ENCODE data around the gene CCDC121.

CCDC121 gene, protein sequence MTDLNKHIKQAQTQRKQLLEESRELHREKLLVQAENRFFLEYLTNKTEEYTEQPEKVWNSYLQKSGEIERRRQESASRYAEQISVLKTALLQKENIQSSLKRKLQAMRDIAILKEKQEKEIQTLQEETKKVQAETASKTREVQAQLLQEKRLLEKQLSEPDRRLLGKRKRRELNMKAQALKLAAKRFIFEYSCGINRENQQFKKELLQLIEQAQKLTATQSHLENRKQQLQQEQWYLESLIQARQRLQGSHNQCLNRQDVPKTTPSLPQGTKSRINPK

GRCh38 chr2:27628767-27629709 lies at the start of gene CCDC121, which contains the start of gene GPN1:
TSS of gene CCDC121 (minus strand) at chr2:27629012. CDS start at chr2:27627799, 1,213 bp downstream.
TSS of gene GPN1 (plus strand) at chr2:27629050. CDS start at chr2:27629059, 9 bp downstream.
- ATAC-seq (peak; percentile 97), DNase-seq (peak; percentile 94)

DNA sequence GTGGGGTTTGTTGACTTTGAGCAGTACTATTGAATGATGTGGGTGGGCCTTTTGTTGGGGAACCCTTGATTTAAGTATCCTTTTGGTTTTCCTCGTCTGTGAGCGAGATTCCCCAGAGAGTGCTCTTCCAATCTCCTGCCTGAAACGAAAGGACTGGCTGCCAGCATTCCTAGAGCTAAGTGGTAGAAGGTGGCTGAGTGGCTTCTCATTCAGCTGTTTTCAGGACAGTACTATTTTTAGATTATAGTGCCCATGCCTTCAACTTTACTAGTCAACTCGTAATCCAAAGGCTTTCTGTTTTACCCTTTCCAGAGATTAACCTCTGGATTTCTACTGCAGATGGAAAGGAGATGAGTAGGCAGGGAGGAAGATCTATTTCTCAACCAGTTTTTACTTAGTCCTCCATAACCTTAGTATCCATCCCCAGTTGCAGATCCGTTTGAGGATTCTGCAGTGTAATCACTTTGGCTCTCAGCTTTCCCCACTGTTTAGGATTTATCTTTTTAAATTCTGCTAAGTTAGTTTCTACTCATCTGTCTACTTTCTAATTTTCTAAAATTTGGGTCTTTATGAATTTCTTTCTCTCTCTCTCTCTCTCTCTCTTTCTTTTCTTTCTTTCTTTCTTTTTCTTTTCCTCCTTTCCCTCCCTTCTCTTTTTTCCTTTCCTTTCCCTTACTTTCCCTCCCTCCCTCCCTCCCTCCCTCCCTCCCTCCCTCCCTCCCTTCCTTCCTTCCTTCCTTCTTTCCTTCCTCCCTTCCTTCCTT lies 44.1 kb upstream of the CCDC121 start:
- no peak for DNase-seq
- no peak for ATAC-seq

- DNase-seq = no peak
- no peak for ATAC-seq
These were observed 42.4 kb upstream of the CCDC121 start for GRCh38 chr2:27671235-27671634.

- DNase-seq = no peak
- ATAC-seq = no peak
These were observed 38.6 kb upstream of the CCDC121 start for GRCh38 chr2:27667446-27667845.

DNA sequence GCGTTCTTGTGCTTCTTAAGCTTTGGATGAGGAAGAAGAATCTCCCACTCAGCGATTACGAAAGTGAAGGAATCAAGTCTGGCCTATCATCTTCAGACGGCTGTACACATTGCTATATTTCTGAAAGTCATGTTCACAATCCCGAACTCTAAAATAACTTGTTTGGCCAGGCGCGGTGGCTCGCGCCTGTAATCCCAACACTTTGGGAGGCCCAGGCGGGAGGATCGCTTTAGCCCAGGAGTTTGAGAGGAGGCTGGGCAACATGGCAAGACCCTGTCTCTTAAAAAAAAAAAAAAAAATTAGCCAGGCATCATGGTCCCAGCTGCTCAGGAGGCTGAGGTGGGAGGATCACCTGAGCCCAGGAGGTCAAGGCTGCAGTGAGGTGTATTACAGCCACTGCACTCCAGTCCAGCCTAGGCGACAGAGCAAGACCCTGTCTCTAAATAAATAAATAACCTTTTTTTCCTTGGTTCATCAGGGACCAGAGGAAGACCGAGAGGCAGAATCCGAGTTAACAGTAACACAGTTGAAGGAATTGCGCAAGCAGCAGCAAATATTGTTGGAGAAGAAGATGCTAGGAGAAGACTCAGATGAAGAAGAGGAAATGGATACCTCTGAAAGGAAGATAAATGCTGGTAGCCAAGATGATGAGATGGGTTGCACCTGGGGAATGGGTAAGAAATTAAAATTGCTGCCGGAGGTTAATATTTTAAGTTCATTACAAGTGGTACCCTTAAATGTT lies 36.0 kb upstream of the CCDC121 start:
- ATAC-seq = no peak
- DNase-seq = no peak

DNA sequence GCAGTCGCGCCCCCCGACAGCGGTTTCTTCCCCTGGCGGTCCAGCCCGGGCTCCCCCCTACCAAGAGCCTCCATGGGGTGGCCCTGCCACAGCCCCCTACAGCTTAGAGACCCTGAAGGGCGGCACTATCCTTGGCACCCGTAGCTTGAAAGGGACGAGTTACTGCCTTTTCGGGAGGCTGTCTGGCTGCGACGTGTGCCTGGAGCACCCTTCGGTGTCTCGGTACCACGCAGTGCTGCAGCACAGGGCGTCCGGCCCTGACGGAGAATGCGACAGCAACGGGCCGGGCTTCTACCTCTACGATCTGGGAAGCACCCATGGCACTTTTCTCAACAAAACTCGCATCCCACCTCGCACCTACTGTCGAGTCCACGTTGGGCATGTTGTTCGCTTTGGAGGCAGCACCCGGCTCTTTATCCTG lies 35.4 kb upstream of the CCDC121 start:
- no peak for DNase-seq
- ATAC-seq = peak; percentile 17

- peak; percentile 87 for ATAC-seq
- peak; percentile 77 for DNase-seq
These were observed 34.7 kb upstream of the CCDC121 start, which contains the start of the genes SLC4A1AP and SUPT7L for GRCh38 chr2:27663285-27664153. TSS of gene SLC4A1AP (plus strand) at chr2:27663889. CDS start at chr2:27663915, 26 bp downstream. TSS of gene SUPT7L (minus strand) at chr2:27663614. CDS start at chr2:27662192, 1,422 bp downstream.

DNA sequence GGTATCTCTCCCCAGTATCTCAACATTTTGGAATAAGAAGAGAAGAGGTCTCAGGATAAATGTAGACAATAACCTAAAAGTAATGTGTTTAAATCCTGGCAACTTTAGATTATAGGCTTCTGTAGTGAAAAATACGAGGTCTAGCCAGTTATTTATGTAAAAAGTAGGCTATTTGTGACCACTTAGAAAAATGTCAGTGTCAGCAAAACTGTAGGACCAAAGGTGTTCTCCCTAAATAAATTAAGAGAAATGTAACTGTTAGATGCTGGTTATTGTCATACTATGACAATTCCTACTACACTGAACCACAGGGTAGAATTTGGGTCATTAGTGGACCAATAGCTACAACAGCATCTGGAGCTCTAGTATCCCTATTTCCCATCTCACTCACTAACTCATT lies 32.6 kb upstream of the CCDC121 start:
- ATAC-seq (no peak), DNase-seq (no peak)

- DNase-seq (no peak), ATAC-seq (no peak)
These were observed 26.5 kb upstream of the CCDC121 start for GRCh38 chr2:27655155-27655951.

- ATAC-seq (no peak), DNase-seq (no peak)
These were observed 24.6 kb upstream of the CCDC121 start for GRCh38 chr2:27653397-27653796.

DNA sequence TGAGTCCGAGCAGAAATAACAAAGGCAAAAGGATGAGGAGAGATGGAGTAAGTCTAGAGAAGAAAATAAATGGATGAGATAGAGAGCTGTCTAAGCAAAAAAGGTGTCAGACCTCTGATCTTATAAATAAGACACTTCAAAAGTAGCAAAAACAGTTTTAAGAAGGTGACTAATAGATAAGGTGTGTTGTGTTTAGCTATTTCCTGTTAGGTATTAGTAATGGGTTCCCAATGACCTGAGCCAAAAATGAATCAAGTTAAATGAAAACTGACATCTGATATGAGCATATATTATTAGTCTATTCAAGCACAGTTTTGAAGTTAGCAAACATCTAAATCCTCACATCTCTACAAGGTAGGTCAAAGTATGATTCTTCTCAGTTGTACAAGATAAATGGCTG lies 24.0 kb upstream of the CCDC121 start:
- no peak for ATAC-seq
- DNase-seq = no peak

DNA sequence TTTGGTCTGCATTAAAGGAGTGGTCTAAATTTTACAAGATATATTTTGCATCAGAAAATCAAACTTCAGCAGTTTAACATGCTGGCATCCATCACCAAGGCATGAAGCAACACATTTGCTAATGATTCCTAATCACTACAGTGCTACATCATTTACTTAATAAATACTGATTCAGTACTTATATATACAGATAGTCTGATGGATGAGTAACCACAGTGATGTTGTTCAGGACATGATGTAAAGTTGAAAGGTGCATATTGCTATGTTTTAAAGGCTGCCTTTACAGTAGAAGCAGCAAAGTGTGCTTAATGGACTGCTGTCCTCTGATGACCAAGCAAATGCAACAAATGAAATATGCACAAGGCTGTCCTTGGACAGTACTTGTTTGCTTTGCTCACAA lies 23.5 kb upstream of the CCDC121 start:
- no peak for ATAC-seq

DNA sequence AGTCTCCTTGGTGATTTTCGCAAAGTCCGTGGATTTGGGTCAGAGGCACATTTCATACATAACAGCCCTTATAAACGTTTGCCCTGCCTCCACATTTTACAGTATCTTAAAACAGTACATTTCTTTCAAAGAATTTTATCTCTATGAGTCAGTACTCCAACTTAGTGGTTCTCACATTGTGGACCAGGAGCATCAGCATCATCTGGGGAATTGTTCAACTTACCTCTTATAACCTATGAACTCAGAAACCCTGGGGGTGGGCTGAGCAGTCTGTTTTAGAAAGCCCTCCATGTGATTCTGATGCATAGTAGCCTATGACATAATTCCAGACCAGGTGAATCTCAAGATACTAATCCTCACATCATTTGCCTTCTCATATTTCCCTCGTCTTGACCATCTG lies 22.2 kb upstream of the CCDC121 start:
- DNase-seq (no peak), ATAC-seq (no peak)

More for the DNA sequence above, 23.5 kb upstream of the CCDC121 start:
- DNase-seq = no peak

- no peak for DNase-seq
- ATAC-seq = no peak
These were observed 18.9 kb upstream of the CCDC121 start for GRCh38 chr2:27647737-27648136.

GRCh38 chr2:27647289-27647688 lies 18.5 kb upstream of the CCDC121 start:
- ATAC-seq (no peak), DNase-seq (no peak)

DNA sequence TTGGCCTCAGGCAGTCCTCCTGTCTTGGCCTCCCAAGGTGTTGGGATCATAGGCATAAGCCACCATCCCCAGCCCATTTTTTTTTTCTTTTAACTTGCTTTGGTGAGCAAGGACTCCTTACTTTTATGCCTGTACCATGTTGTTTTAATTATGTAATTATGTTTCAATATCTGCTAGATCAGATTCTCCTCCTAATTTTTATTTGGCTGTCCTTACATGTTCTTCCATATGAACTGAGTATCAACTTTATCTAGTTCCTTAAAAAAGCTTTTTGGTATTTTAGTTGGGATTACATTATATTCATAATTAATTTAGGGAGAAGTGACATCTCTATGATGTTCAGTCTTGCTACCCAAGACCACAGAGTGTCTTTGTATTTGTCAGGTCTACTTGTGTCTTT lies 16.4 kb upstream of the CCDC121 start:
- DNase-seq = no peak
- no peak for ATAC-seq

GRCh38 chr2:27640722-27641245 lies 12.0 kb upstream of the CCDC121 start:
- ATAC-seq (no peak), DNase-seq (no peak)

GRCh38 chr2:27638709-27639108 lies 9.9 kb upstream of the CCDC121 start:
- DNase-seq = no peak
- ATAC-seq = peak; percentile 65

GRCh38 chr2:27638037-27638637 lies 9.3 kb upstream of the CCDC121 start:
- DNase-seq (no peak), ATAC-seq (peak; percentile 90)
